ENCODE results near the gene SPINK7.
"Not testable (repeated sequence)": the region's sequence is repeated elsewhere in the genome, so short reads cannot be mapped to it uniquely, and the experiment has no call there.

SPINK7 gene

DNA sequence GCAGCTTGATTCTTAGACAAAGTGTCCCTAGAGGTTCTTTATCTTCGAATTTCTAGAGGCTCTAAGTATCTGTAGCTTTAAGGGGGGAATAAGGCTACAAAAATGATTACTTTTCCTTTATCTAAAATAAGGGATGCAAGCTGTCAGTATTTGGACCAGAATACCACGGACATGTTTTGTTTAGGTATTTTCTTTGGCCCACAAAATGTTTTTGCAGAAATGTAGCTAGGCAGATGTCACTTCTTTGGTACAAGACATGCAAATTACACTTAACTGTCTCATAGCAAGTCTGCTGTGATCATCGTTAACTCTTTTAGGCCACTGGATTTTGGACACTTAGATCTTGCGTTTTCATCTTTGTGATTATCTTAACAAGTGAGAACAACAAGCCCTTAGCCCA, 2.5 kb downstream of the SPINK7 start:
- DNase-seq, result no peak
- no peak overlapping the region for H3K27ac ChIP-seq

DNA sequence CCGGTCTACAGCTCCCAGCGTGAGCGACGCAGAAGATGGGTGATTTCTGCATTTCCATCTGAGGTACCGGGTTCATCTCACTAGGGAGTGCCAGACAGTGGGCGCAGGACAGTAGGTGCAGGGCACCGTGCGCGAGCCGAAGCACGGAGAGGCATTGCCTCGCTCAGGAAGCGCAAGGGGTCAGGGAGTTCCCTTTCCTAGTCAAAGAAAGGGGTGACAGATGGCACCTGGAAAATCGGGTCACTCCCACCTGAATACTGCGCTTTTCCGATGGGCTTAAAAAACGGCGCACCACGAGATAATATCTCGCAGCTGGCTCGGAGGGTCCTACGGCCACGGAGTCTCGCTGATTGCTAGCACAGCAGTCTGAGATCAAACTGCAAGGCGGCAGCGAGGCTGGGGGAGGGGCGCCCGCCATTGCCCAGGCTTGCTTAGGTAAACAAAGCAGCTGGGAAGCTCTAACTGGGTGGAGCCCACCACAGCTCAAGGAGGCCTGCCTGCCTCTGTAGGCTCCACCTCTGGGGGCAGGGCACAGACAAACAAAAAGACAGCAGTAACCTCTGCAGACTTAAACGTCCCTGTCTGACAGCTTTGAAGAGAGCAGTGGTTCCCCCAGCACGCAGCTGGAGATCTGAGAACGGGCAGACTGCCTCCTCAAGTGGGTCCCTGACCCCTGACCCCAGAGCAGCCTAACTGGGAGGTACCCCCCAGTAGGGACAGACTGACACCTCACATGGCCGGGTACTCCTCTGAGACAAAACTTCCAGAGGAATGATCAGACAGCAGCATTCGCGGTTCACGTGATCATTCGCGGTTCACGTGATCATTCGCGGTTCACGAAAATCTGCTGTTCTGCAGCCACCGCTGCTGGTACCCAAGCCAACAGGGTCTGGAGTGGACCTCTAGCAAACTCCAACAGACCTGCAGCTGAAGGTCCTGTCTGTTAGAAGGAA, 8.1 kb downstream of the SPINK7 start:
- H3K36me3 ChIP-seq; intact Hi-C loops (cut with DNase I; ENCODE audit: low total_unique reads); DNase-seq: not testable (repeated sequence)

More for the DNA sequence above, 2.5 kb downstream of the SPINK7 start:
- no peak overlapping the region for H3K4me3 ChIP-seq
- intact Hi-C loops (cut with DNase I; ENCODE audit: low total_unique reads), result no loop called here
- no peaks in the 10 kb centered on the region for H3K9me3 ChIP-seq
- H3K4me1 ChIP-seq, result no peaks in the 10 kb centered on the region
- H3K27me3 ChIP-seq, result no peaks in the 10 kb centered on the region
- H3K36me3 ChIP-seq, result no peaks in the 10 kb centered on the region
- TF ChIP-seq, protein P1, sequence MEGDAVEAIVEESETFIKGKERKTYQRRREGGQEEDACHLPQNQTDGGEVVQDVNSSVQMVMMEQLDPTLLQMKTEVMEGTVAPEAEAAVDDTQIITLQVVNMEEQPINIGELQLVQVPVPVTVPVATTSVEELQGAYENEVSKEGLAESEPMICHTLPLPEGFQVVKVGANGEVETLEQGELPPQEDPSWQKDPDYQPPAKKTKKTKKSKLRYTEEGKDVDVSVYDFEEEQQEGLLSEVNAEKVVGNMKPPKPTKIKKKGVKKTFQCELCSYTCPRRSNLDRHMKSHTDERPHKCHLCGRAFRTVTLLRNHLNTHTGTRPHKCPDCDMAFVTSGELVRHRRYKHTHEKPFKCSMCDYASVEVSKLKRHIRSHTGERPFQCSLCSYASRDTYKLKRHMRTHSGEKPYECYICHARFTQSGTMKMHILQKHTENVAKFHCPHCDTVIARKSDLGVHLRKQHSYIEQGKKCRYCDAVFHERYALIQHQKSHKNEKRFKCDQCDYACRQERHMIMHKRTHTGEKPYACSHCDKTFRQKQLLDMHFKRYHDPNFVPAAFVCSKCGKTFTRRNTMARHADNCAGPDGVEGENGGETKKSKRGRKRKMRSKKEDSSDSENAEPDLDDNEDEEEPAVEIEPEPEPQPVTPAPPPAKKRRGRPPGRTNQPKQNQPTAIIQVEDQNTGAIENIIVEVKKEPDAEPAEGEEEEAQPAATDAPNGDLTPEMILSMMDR (IDR thresholded peaks at IDR 0.05), result no peak

DNA sequence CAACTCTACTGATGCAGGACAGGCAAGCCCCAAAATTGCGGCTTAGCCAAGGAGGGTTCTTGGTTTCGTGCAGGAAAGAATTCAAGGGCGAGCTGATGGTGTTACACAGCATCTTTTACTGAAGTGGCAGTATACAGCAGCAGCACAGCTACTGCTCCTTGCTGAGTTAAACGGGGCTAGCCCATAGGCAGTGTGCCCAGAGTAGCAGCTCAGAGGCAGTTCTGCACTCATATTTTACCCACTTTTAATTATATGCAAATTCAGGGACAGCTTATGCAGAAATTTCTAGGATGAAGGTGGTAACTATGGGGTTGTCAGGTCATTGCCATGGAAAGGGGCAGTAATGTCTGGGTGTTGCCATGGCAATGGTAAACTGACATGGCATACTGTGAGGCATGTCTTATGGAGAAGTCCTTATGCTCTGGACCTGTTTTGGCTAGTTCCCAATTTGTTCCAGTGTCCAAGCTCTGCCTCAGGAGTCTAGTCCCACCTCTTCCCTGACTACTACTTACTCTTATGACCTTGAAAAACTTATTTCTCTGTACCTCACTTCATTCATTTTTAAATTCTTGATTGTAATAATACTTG, 21.1 kb downstream of the SPINK7 start:
- Histone ChIP-seq H3K9me3 (peaks cover 0 to 7% (median 0%) of the 10 kb centered on the region in 3 donors), H3K27me3 (no peaks in the 10 kb centered on the region), H3K4me1 (no peaks in the 10 kb centered on the region), H3K36me3 (no peaks in the 10 kb centered on the region), H3K27ac (no peak overlapping the region), H3K4me3 (no peak overlapping the region)
- TF ChIP-seq, protein P1 (IDR thresholded peaks at IDR 0.05), result no peak
- intact Hi-C loops (cut with DNase I; ENCODE audit: low total_unique reads), result no loop called here
- DNase-seq, result no peak

More for the DNA sequence above, 8.1 kb downstream of the SPINK7 start:
- not testable (repeated sequence) for H3K4me3 ChIP-seq, H3K27me3 ChIP-seq, H3K9me3 ChIP-seq, H3K27ac ChIP-seq, H3K4me1 ChIP-seq

DNA sequence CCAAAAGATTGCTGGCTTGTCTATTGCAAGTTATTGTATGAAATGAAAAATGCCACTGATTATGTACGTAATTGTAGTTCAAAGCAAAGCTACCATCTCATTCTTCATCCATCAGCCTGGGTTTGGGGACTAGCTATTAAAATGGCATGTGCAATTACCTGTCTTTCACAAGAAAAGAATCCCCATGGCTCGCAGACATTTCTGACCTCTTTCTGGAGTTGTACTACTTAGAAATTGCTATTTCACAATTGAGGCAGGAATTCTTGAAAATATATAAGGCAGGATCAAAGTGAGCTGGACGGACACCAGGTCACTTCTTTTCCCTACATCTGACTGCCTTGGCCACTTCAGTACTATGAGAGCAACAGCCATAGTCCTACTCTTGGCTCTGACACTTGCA, 23.0 kb downstream of the SPINK7 start, which contains the start of gene SPINK9:
Gene SPINK9 (plus strand): TSS at position 301 of the 400 bp plus-strand sequence. CDS start 55 bp downstream, at position 356.
- H3K4me1 ChIP-seq, result no peaks in the 10 kb centered on the region
- no peak within 1 kb of the TSS for H3K4me3 ChIP-seq
- no peaks in the 10 kb centered on the region for H3K27me3 ChIP-seq
- TF ChIP-seq, protein P1 (IDR thresholded peaks at IDR 0.05), result no peak
- no peaks in the 10 kb centered on the region for H3K36me3 ChIP-seq
- H3K27ac ChIP-seq, result no peak within 1 kb of the TSS
- no peak for DNase-seq
- peaks cover 0 to 7% (median 0%) of the 10 kb centered on the region in 3 donors for H3K9me3 ChIP-seq
- intact Hi-C loops (cut with DNase I; ENCODE audit: low total_unique reads), result no loop called here

DNA sequence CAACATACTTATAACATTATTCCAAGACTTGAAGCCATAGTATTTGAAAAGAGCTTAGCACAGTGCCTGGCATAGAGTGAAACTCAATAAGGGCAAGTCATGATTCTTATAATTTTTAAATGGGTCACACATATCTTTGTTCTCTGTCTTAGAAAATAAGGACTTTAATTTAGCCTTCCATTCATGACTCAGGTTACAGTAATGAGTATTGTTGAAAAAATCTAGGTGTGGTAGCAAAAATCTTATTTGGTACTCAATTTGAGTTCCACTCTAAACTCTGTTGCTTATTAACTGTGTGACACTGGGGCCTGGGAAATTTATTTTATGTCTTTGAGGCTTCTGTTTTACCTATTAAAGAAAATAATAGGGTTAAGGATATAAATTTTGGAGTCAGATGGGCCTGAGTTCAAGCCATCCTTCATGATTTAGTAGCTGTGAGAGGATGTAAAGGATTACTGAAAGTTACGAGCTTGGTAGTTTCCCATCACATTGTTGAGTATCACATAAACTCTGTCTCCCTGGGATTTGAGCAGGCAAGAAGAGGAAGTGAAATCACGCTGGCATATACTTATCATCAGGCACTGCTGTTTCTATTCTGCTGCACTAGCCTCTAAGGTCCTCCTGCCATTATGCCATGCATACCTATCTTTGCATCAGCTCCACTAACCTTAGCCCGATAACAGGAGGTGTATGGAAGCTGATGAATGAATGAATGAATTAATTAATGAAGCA, 24.6 kb downstream of the SPINK7 start:
- H3K27me3 ChIP-seq, result no peaks in the 10 kb centered on the region
- peaks cover 0 to 7% (median 0%) of the 10 kb centered on the region in 3 donors for H3K9me3 ChIP-seq
- H3K4me3 ChIP-seq, result no peak overlapping the region
- no peak for DNase-seq
- H3K4me1 ChIP-seq, result no peaks in the 10 kb centered on the region
- TF ChIP-seq, protein P1 (IDR thresholded peaks at IDR 0.05), result no peak
- H3K36me3 ChIP-seq, result no peaks in the 10 kb centered on the region
- H3K27ac ChIP-seq, result no peak overlapping the region
- intact Hi-C loops (cut with DNase I; ENCODE audit: low total_unique reads), result no loop called here

All from tibial artery (tissue), 4 donors.